ENCODE data around the gene DEFB132. TPM values are rescaled to one million over a fixed set of nuclear protein-coding genes. Genes with fewer than 3 reads are reported as not detected.
A peak's percentile ranks its signal among the peaks of the same experiment; 100 is the strongest.

The DEFB132 gene
- total RNA-seq, 3 donors from 2014 or later: not detected

DNA sequence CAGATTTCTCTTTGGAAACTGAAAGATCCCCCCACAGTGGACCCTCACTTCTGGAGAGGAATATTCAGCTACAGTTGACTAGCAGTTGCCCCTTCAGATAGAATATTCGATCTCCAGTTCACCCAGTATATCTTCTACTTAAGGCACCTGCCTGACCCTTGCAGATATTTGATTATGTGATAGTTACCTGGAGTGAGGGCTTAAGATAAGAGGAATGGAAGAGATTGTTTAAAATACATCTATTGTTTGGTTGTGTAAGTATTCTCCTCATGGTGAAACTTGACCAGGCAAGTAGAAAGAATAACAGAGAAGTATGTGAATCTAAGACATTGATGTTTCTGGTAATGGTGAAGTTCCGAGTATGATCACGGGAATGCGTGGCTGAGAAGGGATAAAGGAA lies 38.3 kb downstream of the DEFB132 start:
- no peak for ATAC-seq
- Histone ChIP-seq H3K9me3 (no peaks in the 10 kb centered on the region), H3K4me1 (ENCODE audit: low read depth) (peaks cover 17% of the 10 kb centered on the region), H3K4me3 (no peak overlapping the region), H3K36me3 (ENCODE audit: low read depth) (no peaks in the 10 kb centered on the region)
- DNase-seq: no peak
- intact Hi-C loops (cut with DNase I, micrococcal nuclease): no loop called here
- TF ChIP-seq, protein P1, sequence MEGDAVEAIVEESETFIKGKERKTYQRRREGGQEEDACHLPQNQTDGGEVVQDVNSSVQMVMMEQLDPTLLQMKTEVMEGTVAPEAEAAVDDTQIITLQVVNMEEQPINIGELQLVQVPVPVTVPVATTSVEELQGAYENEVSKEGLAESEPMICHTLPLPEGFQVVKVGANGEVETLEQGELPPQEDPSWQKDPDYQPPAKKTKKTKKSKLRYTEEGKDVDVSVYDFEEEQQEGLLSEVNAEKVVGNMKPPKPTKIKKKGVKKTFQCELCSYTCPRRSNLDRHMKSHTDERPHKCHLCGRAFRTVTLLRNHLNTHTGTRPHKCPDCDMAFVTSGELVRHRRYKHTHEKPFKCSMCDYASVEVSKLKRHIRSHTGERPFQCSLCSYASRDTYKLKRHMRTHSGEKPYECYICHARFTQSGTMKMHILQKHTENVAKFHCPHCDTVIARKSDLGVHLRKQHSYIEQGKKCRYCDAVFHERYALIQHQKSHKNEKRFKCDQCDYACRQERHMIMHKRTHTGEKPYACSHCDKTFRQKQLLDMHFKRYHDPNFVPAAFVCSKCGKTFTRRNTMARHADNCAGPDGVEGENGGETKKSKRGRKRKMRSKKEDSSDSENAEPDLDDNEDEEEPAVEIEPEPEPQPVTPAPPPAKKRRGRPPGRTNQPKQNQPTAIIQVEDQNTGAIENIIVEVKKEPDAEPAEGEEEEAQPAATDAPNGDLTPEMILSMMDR (IDR thresholded peaks at IDR 0.05): no peak

DNA sequence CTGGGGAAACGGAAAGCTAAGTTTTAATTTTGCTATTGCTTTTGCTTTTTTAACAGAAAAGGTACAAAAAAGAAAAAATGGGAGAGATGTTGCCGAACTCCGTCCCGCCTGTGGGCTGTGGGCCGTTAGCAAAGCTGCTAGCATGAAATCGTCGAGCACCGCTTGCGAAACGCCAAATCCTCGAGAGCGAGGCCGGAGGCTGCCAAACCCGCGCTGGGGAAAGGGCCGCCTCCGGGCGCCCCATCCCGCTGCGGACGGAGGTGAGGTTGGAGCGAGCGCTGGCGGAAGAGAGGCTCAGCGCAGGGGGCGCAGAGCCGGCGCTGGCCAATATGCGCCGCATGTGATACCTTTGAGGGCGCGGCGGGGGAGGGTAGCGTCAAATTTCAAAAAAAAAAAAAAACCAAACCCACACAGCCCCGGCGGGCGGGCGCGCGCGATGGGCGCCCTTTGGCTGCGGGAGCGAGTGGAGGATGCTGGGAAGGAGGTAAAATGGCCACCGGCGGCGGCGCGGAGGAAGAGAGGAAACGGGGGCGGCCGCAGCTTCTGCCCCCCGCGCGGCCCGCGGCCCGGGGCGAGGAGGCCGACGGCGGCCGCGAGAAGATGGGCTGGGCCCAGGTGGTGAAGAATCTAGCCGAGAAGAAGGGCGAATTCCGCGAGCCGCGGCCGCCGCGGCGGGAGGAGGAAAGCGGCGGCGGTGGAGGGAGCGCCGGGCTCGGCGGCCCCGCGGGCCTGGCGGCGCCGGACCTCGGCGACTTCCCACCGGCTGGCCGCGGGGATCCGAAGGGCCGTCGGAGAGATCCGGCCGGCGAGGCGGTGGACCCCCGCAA lies 39.8 kb downstream of the DEFB132 start, which contains the start of gene ZCCHC3:
ZCCHC3 (plus strand) TSS at position 473 of the 827 bp plus-strand sequence; CDS start at position 490, 17 bp downstream.
- Histone ChIP-seq H3K9me3 (no peaks in the 10 kb centered on the region), H3K4me3 (peak within 1 kb of the TSS; percentile 90), H3K36me3 (ENCODE audit: low read depth) (no peaks in the 10 kb centered on the region), H3K4me1 (ENCODE audit: low read depth) (peaks cover 17% of the 10 kb centered on the region)
- intact Hi-C loops (cut with DNase I, micrococcal nuclease): no loop called here
- TF ChIP-seq, protein P1 (IDR thresholded peaks at IDR 0.05): no peak
- DNase-seq (peak; percentile 85 to 89 (median 88)), ATAC-seq (peak; percentile 84)

DNA sequence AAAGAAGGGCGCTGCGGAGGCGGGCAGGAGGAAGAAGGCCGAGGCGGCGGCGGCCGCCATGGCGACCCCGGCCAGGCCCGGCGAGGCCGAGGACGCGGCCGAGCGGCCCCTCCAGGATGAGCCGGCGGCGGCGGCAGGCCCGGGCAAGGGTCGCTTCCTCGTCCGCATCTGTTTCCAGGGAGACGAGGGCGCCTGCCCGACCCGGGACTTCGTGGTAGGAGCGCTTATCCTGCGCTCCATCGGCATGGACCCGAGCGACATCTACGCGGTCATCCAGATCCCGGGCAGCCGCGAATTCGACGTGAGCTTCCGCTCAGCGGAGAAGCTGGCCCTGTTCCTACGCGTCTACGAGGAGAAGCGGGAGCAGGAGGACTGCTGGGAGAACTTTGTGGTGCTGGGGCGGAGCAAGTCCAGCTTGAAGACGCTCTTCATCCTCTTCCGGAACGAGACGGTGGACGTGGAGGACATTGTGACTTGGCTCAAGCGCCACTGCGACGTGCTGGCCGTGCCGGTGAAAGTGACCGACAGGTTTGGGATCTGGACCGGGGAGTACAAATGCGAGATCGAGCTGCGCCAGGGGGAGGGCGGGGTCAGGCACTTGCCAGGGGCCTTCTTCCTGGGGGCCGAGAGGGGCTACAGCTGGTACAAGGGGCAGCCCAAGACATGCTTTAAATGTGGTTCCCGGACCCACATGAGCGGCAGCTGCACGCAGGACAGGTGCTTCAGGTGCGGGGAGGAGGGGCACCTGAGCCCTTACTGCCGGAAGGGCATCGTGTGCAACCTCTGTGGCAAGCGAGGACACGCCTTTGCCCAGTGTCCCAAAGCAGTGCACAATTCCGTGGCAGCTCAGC lies 40.6 kb downstream of the DEFB132 start:
- intact Hi-C loops (cut with DNase I, micrococcal nuclease): no loop called here
- H3K36me3 ChIP-seq (ENCODE audit: low read depth): no peaks in the 10 kb centered on the region
- peaks cover 17% of the 10 kb centered on the region for H3K4me1 ChIP-seq (ENCODE audit: low read depth)
- DNase-seq (peak; percentile 84 to 91 (median 87)), ATAC-seq (peak; percentile 88)
- H3K9me3 ChIP-seq: no peaks in the 10 kb centered on the region
- peak overlapping the region; percentile 90 for H3K4me3 ChIP-seq
- TF ChIP-seq, protein P1 (IDR thresholded peaks at IDR 0.05): no peak

DNA sequence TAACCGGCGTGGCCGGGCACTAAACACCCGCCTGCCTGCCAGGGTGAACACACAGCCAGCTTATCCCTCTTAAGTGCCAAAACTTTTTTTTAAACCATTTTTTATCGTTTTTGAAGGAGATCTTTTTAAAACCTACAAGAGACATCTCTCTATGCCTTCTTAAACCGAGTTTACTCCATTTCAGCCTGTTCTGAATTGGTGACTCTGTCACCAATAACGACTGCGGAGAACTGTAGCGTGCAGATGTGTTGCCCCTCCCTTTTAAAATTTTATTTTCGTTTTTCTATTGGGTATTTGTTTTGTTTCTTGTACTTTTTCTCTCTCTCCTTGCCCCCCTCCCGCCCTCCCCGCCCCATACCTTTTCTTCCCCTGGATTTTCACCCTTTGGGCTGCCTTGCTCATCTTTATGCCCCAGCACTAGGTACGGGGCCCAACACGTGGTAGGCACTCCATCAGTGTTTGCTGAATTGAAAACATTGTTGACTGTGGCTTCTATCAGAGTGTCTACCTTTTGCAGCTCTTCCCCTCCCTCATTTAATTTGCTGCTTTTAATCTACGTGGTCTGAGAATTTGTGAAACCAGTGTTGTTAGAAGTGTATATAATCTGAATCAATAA lies 41.4 kb downstream of the DEFB132 start:
- intact Hi-C loops (cut with DNase I, micrococcal nuclease): no loop called here
- TF ChIP-seq, protein P1 (IDR thresholded peaks at IDR 0.05): no peak
- H3K4me1 ChIP-seq (ENCODE audit: low read depth): peaks cover 17% of the 10 kb centered on the region
- H3K9me3 ChIP-seq: no peaks in the 10 kb centered on the region
- ATAC-seq (no peak), DNase-seq (no peak)
- H3K4me3 ChIP-seq: peak overlapping the region; percentile 90
- no peaks in the 10 kb centered on the region for H3K36me3 ChIP-seq (ENCODE audit: low read depth)

DNA sequence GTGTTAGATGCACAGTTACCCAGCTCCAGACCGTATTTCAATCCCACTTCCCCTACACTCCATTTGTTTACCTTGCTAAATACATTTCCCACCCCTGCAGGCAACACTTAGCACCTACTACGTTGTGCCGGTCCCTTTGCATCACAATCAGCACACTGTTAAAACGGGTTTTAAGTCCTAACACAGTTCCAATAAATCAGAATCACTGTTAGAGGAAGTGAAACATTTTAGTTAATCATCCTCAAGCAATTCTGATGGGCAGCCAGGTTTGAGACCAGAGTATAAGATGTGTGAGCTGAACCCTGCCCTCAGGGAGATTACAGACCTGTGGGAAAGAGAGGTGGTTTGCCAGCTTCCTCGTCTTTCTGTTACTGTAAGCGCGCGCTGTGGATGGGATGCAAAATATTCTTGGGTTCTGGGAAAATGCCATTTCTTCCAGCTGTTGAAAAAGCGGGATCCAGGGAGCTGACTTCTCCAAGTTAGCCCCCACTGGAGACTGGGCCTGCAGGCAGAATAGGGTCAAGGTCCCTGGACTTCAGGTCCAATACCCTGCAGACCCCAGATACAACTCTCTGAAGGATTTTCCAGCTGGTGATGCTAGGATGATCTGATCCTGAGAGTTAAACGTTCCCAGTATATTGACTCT lies 42.9 kb downstream of the DEFB132 start:
- DNase-seq (no peak), ATAC-seq (no peak)
- Histone ChIP-seq H3K36me3 (ENCODE audit: low read depth) (no peaks in the 10 kb centered on the region), H3K4me1 (ENCODE audit: low read depth) (peaks cover 19% of the 10 kb centered on the region), H3K9me3 (no peaks in the 10 kb centered on the region), H3K4me3 (no peak overlapping the region)
- TF ChIP-seq, protein P1 (IDR thresholded peaks at IDR 0.05): no peak
- intact Hi-C loops (cut with DNase I, micrococcal nuclease): no loop called here

Measured in mucosa of descending colon (tissue), 3 donors.